GM18867 (cell line): ENCODE data around the gene TEDC2.
"Not testable (repeated sequence)": the region's sequence is repeated elsewhere in the genome, so short reads cannot be mapped to it uniquely, and the experiment has no call there.

Experiments used
- ATAC-seq: cut with Tn5 transposase; IDR thresholded peaks from one replicate; pipeline ENCODE4 v1.9.1; 2021; ENCODE audit warnings: mild to moderate bottlenecking, moderate library complexity; ENCODE audit not compliant: unreplicated experiment

Gene TEDC2

DNA sequence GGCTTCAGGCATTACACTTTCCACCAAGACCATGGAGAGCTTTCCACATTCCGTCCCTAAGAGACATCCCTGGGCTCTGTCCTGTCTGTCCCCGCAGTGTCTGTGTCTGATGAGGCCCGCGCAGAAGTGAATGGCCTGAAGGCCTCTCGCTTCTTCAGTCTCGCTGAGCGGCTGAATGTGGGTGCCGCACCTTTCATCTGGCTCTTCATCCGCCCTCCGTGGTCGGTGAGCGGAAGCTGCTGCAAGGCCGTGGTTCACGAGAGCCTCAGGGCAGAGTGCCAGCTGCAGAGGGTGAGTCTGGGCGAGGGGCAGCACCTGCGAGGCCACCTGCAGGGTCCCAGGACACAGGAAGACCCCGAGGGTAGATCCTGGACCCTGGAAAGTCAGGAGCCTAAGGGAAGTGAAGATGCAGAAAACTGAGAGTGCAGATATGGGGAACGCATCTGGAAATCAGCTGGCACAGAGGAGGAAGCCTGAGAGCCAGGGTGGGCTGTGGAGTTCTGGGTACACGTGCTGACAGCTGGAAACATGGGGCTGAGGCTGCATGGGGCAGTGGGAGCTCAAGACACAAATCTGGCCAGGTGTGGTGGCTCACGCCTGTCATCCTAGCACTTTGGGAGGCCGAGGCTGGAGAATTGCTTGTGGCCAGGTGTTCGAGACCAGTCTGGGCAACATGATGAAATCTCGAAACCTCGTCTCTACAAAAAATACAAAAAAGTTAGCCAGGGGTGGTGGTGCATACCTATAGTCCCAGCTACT lies 22.7 kb upstream of the TEDC2 start:
- ATAC-seq, result no peak

DNA sequence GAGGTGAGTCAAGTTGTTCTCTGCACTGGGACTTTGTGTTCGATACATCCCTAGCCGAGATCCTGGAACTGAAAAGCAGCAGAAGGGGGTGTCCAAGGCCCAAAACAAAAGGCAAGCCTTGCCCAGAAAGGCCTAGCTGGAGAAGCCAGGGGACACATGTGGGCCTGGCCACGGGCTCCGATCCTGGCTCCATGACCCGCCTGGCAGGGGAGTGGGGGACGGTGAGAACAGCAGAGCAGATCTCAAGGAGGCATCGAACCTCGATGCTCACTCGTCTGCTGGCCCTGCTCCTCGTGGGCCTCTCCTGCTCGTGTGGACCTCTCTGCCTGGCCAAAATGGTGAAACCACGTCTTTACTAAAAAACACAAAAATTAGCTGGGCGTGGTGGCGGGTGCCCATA lies 21.8 kb upstream of the TEDC2 start:
- no peak for ATAC-seq

DNA sequence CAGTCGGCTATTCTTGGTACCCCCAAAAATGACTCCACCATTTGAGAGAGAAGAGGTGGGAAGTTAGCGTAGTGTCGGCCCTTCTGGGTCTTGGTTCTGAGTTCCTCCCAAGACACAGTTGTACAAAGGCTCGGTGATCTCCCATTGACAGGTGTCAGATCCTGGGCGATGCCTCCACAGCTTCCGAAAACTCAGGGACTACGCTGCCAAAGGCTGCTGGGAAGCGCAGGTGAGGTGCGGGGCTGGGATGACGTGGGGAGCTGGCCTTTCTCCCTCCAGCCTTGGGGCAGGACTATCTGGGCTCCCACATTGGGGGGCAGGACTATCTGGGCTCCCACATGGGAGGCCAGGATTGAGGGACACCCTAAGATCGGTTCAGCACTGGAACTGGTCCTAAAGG lies 20.3 kb upstream of the TEDC2 start:
- no peak for ATAC-seq

DNA sequence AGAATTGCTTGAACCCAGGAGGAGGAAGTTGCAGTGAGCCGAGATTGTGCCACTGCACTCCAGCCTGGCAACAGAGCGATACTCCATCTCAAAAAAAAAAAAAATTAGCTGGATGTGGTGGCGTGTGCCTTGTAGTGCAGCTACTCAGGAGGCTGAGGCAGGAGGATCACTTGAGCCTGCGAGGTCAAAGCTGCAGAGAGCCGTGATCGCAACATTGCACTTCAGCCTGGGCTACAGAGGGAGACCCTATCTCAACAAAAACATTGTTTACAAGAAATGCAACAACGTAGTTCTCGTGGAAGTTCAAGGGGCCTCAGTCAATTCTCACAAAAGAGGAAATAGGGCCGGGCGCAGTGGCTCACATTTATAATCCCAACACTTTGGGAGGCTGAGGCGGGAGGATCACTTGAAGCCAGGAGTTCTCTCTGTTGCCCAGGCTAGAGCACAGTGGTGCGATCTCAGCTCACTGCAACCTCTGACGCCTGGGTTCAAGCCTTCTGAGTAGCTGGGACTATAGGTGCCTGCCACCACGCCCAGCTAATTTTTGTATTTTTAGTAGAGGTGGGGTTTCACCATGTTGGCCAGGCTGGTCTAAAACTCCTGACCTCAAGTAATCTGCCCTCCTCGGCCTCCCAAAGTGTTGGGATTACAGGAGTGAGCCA lies 18.6 kb upstream of the TEDC2 start:
- ATAC-seq, result not testable (repeated sequence)

DNA sequence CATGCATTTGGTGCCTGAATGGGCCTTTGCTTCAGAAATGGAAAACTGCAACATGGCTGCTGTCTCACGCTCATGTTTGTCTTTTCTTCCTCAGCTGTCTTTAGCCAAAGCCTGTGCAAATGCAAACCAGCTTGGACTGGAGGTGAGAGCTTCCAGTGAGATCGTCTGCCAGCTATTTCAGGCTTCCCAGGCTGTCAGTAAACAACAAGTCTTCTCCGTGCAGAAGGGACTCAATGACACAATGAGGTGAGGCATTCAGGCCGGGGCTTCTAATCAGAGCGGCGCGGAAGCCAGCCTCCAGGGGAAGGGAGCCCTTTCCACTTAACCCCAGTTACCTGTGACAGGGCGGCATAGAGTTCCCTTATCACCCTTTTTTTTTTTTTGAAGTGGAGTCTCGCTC lies 16.4 kb upstream of the TEDC2 start:
- ATAC-seq, result no peak

DNA sequence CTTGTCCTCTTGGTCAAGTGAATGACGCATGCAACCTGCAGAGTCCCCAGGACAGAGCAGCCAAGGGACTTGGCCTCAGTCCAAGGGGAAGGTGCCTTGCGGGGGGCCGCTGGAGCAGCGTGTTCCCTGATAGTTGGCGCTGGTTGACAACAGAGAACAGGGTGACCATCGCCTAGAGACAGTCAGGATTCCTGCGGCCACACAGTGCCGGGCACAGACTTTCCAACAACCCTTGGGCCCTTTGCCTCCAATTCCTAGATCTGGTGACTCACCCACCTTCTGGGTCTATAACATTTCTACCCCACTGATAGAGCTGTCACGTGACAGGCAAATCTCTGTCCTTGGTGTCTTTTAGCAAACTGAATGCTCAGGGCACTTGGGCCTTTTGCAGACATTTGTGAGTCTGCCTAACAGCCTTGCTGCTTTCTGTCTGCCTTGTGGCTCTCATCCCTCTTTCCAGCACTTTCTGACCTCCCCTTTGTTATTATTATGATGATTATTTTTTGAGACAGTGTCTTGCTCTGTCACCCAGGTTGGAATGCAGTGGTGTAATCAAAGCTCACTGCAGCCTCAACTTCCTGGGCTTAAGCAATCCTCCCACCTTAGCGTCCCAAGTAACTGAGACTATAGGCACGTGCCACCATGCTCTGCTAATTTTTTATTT lies 11.9 kb upstream of the TEDC2 start:
- no peak for ATAC-seq

DNA sequence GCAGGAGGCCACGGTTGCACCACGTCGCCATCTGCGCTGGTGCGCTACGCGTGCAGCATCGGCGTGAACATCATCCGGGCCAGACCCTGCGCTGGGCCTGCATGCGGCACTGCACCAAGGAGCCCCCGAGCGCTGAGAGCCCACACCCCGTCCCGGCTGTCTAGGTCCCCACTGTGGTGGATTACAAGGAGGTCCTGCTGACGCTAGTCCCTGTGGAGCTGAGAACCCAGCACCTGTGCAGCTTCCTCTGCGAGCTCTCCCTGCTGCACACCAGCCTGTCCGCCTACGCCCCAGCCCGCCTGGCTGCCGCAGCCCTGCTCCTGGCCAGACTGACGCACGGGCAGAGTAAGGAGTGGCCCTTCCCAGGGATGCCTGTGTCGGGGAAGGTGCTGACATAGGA lies 10.8 kb upstream of the TEDC2 start:
- no peak for ATAC-seq

DNA sequence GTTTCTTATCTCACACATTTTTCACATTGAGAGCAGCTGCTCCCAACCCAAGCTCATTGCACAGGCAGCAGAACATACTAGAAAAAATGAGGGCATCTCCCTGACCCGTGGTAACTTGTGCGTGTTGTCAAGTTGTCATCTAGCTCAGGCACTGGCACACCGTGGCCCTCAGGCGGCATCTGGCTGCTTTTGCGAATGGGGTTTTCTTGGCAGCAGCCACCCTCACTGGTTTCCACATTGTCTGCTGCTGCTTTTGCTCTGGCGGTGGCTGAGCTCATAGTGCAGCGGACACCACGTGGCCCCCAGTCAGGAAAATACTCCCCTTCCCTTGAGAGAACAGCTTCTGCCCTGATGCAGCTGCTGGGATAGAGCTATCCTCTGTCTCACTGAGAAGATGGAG lies 9.4 kb upstream of the TEDC2 start:
- ATAC-seq, result no peak

DNA sequence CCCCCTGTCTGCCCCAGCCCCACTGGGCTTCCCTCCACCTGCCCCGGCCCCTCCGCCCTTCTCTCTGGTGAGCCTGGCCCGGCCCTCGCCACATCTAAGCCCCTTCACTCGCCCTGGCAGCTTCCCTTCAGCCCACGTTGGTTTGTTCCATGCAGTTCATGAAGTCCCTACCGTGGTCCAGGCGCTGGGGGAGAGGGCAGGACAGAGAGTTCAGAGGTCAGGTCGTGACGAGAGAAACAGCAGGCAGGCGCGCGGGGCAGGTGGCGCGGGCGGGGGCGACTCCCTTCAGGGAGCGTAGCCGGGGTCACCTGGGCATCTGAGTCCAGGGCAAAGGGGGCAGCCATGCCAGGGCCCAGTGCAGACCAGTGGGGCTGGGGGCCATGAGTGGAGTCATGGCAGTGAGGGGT lies 8.9 kb upstream of the TEDC2 start:
- ATAC-seq, result no peak

DNA sequence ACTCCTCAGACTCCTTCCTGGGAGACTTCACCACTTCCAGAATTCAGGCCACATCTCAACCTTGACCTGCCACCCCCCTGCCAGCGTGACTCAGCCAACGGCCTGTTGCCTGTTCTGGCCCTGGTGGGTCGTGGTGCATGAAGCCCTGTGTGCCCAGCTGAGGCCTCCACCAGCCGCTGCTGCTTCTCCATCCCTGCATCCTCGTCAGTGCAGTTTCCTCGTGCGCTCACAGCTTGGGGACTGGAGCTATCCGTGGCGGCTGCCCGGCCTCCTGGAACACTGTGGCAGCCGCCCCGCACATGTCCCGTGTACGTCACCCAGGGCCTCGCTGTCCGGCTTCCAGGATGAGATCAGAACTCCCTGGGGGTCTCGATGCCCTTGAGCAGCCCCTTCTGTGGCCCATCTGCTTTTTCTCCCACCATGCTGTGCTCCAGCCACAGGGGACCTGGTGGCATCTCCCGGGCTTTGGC lies 8.0 kb upstream of the TEDC2 start:
- ATAC-seq, result no peak

DNA sequence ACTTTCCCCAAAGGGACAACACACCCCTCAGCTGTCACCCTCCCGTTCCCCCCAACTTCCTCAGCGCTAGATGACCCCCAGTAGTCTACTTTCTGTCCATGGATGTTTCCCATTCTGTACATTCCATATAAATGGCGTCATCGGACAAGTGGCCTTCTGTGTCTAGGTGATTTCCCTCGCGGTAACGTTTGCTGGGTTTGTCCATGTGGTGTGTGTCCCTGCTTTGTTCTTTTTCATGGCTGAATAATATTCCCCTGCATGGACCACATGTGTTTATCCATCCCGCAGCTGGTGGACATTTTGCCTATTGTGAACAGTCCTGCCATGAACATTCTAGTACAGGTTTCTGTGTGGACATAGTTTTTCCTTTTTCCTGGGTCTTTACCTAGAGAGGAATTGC lies 7.3 kb upstream of the TEDC2 start:
- no peak for ATAC-seq

DNA sequence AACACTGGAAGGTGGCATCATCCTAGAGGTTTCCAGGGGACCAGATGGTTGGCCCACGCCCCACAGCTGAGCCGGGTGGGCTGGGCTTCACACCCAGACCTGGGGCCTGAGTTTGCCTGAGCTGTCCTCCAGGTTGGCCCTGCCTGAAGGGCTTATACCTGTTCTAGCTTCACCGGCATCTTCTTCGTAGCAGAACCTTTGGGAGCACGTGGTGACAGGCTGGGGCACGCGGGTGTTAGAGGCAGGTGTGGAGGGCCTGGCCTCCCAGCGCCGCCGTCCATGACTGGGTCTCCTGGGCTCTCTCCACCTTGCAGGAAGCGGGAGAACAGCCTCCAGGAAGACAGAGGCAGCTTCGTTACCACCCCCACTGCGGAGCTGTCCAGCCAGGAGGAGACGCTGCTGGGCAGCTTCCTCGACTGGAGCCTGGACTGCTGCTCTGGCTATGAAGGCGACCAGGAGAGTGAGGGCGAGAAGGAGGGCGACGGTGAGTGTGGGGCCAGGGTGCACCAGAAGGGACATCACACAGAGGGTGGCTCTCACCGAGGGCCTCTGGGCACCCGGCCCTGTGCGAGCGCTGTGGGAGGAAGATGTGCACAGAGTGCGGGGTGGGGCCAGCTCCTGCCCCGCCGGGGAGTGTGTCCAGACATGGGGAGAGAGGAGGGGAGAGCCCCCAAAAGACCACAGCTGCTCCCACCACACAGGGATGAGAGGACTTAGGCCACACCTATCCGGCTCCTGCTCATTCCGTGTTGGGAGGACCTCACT lies 4.6 kb upstream of the TEDC2 start:
- ATAC-seq, result no peak

DNA sequence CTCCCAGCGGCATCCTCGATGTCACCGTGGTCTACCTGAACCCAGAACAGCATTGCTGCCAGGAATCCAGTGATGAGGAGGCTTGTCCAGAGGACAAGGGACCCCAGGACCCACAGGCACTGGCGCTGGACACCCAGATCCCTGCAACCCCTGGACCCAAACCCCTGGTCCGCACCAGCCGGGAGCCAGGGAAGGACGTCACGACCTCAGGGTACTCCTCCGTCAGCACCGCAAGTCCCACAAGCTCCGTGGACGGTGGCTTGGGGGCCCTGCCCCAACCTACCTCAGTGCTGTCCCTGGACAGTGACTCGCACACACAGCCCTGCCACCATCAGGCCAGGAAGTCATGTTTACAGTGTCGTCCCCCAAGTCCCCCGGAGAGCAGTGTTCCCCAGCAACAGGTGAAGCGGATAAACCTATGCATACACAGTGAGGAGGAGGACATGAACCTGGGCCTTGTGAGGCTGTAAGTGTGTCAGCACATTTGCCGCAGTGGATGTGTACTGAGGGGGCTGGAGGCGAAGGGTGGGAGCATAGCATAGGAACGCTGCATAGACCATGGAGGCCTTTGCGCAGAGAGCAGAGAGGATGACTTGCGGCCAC lies 3.3 kb upstream of the TEDC2 start:
- ATAC-seq, result no peak

DNA sequence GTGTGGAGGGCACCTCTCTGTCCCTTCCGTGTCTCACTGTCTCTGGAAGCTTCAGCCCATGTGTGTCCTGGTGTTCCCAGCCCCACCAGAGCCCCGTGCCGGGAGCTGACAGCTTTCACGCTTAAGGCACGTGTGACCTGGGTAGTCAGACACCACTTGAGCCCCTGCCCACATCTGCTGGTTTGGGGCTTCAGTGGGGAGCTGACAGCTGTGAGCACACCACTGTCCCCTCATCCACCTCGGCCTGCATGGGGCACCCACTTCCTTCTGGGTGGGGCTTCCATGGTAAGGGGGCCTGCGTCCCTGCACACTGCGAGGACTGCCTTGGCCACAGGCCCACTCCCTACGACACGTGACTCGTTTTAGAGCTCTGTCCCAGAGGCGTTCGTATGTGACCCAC lies 2.6 kb upstream of the TEDC2 start:
- ATAC-seq, result no peak

DNA sequence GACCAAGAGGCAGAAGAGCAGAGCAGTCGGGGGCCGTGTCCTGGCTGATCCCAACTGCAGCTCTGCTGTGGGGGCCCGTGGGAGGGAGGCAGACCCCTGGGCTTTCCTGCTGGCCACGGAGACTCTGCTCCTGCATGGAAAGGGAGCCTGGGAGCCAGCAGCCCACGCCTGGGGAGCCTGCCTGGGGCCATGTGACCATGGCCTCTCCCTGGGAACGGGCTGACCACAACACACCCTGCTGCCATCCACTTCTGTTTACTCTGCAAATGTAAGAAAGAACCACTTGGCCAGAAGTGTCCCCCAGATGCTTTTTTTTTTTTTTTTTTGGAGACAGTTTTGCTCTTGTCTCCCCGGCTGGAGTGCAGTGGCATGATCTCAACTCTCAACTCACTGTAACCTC lies 2.0 kb upstream of the TEDC2 start:
- no peak for ATAC-seq

DNA sequence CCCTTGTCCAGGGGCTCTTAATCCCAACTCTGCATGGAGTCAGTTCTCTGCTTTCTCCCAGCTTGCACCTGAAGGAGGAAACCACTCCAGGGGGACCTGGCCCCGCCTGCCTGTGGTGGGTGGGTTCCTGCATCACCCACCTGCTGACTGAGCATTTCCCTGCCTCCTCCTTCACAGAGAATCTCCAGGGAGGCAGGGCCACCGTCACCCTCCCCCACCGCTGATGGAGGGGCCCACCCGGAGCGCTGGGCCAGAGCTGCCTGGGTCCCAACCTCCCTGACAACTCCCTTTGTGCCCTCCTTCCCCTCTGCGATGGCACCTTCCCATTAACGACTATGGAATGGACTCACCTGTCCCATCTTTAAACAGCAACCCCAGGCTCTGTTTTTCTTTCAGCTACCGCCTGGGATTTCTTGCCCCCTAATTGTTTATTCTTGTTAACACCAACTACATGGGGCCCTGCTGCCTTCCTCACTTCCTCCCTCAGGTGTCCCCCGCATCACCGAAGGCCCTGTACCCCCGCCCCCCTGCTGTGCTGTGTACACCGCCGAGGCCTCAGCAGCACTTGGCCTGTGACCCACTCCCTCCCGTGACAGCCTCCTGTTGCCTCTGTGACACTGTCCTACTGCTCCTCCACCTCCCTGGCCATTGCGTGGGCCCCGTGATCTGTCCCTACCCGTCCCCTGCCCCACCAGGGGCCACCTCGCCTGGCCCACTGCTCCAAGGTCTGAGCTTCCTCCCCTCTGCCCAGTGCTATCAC lies 842 bp upstream of the TEDC2 start:
- ATAC-seq, result no peak

DNA sequence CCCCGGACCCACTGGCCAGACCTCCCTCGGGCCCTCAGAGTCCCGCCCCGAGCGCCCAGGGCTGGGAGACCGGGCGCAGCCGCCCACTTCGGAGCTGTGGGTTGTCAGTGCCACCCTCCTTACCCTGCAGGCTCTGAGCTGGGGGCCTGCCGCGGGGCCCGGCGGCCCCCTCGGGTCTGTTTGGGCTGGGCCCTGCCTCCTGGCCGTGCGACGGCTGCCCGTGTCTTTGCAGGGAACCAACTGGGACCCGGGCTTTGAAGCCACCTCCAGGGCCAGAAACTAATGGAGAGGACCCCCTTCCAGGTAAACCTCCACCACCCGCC lies 443 bp downstream of the TEDC2 start:
- no peak for ATAC-seq

DNA sequence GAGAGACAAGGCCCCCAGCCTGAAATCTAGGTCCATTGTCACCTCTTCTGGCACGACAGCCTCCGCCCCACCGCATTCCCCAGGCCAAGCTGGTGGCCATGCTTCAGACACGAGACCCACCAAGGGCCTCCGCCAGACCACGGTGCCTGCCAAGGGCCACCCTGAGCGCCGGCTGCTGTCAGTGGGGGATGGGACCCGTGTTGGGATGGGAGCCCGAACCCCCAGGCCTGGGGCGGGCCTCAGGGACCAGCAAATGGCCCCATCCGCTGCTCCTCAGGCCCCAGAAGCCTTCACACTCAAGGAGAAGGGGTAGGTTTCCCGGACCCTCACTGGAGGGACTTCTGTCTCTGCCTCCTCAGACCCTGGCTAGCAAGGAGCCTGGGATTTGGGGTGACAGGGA lies 1.0 kb downstream of the TEDC2 start:
- no peak for ATAC-seq

DNA sequence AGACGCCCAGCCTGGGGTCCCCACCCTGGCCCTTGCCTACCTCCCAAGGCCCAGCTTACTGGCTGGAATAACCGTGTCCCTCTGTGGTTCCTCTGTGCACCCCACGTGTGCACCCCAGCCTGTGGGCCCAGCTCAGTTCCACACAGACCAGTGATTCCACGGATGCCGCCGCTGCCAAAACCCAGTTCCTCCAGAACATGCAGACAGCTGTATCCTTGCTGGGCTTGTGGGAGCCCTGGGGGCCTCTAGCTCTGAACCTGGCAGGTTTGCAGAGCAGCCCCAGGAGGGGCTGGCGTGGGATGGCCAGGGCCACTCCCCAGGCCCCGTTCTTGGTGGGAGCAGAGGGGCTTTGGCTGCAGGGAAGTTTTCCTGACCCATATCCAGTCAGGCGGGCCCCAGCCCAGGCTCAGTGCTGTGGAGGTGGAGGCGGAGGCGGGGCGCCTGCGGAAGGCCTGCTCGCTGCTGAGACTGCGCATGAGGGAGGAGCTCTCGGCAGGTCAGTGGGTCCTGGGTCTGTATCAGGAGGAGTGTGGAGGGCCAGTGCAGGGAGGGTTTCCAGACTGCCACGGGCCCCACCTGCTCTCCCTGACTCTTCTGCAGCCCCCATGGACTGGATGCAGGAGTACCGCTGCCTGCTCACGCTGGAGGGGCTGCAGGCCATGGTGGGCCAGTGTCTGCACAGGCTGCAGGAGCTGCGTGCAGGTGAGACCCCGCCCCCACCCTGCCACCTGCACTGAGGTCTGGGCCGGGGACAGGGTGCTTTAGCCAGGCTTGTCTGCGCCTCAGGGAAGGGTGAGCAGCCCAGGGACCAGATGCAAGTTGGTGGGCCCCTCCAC lies 2.3 kb downstream of the TEDC2 start:
- no peak for ATAC-seq

DNA sequence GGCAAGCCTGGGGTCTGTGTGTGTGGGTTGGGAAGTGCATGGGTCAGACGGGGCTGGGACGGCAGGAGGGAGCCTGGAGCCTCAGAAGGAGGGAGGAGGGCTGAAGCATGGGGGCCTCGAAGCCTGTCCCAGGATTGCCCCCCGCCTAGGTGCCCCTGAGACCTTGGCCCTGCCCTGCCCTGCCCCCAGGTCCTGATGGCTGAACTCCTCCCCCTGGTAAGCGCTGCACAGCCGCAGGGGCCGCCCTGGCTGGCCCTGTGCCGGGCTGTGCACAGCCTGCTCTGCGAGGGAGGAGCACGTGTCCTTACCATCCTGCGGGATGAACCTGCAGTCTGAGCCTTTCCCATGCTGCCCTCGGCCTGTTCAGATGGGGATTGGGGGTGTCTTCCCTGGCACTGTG lies 4.4 kb downstream of the TEDC2 start:
- ATAC-seq, result no peak
